A549 (cell line): Measurements from ENCODE around the gene GPRIN3. TPM values are rescaled to one million over a fixed set of nuclear protein-coding genes. Genes with fewer than 3 reads are reported as not detected.
A peak's percentile ranks its signal among the peaks of the same experiment; 100 is the strongest.

Experiments used
- ATAC-seq, 2 experiments: fragments of 200-7000 bp in 1 of 2; fragments of >200 bp in 1 of 2; cut with Nextera tagmentation in 1 of 2; cut with Tn5 transposase in 1 of 2; 3 replicates each; pipeline versions ENCODE4 v1.8.0 to v1.9.1; 2018 to 2020; ENCODE audit warnings: mild to moderate bottlenecking in 1 of 2, moderate library complexity in 1 of 2
- CTCF ChIA-PET: fragments of 300-600 bp; sonication (Branson Sonifier 250); formaldehyde crosslinking; extraction: SDS; loops from one replicate; lab custom pipeline; 2021; ENCODE audit warnings: antibody characterized with exemption, inconsistent platforms; lab: Yijun Ruan, JAX
- POLR2A ChIA-PET: fragments of 350-600 bp; formaldehyde crosslinking; extraction: SDS; loops from one replicate; lab custom pipeline; 2021; ENCODE audit warnings: antibody characterized with exemption, inconsistent platforms; lab: Yijun Ruan, JAX
- DNase-seq, 2 experiments: peaks; one replicate each; pipeline versions ENCODE4 v3.0.0 to v3.0.0-alpha.2; 2011 to 2016; ENCODE audit warnings: low read depth in 1 of 2, low spot score in 1 of 2
- FAIRE-seq: peaks from 2 replicates; lab custom pipeline; 2011; peaks lifted over from hg19 to GRCh38; lab: Jason Lieb, UNC
- H3K27ac ChIP-seq, 2 experiments: fragments of >200 bp; sonication (Bioruptor Twin); formaldehyde crosslinking; 3 replicates each; pipeline ENCODE4 v1.5.1; 2016 to 2017
- H3K4me1 ChIP-seq: fragments of >200 bp; sonication (Bioruptor Twin); formaldehyde crosslinking; 3 replicates; pipeline ENCODE4 v1.6.1; 2016
- H3K4me2 ChIP-seq: fragments of >200 bp; sonication (Bioruptor Twin); formaldehyde crosslinking; 3 replicates; pipeline ENCODE4 v1.6.1; 2016
- H3K4me3 ChIP-seq: fragments of >200 bp; sonication (Bioruptor Twin); formaldehyde crosslinking; 3 replicates; pipeline ENCODE4 v1.5.1; 2016
- H3K9me3 ChIP-seq: fragments of >200 bp; sonication (Bioruptor Twin); formaldehyde crosslinking; 3 replicates; pipeline ENCODE4 v1.6.1; 2016
- BCL3 ChIP-seq: fragments of >200 bp; sonication (Bioruptor Twin); formaldehyde crosslinking; IDR thresholded peaks from 3 replicates; pipeline ENCODE4 v1.6.1; 2016
- E2F6 ChIP-seq: IDR thresholded peaks from 2 replicates; pipeline ENCODE4 v1.6.1; 2012; ENCODE audit warnings: low read depth, borderline replicate concordance
- EHMT2 ChIP-seq: fragments of 200-600 bp; sonication (generic); IDR thresholded peaks from 2 replicates; pipeline ENCODE4 v1.6.1; 2016; ENCODE audit warnings: antibody characterized with exemption, low read depth, mild to moderate bottlenecking, moderate library complexity
- FOSB ChIP-seq: fragments of 250-450 bp; sonication (Bioruptor Pico); IDR thresholded peaks from 2 replicates; pipeline ENCODE4 v1.5.0; 2020; ENCODE audit warnings: mild to moderate bottlenecking, moderate library complexity
- FOXS1 ChIP-seq: fragments of 250-450 bp; sonication (Bioruptor Pico); IDR thresholded peaks from 2 replicates; pipeline ENCODE4 v1.5.0; 2020; ENCODE audit warnings: mild to moderate bottlenecking, moderate library complexity
- HMGXB4 ChIP-seq: fragments of 250-450 bp; sonication (Bioruptor Pico); IDR thresholded peaks from 2 replicates; pipeline ENCODE4 v1.5.0; 2021; ENCODE audit warnings: mild to moderate bottlenecking, moderate library complexity, borderline replicate concordance
- JUNB ChIP-seq: fragments of >200 bp; sonication (Bioruptor Twin); formaldehyde crosslinking; IDR thresholded peaks from 2 replicates; pipeline ENCODE4 v1.6.1; 2016
- MAFK ChIP-seq: fragments of 450-650 bp; IDR thresholded peaks from 2 replicates; pipeline ENCODE4 v1.6.1; 2014; ENCODE audit not compliant: partially characterized antibody
- MAZ ChIP-seq: fragments of 150-350 bp; IDR thresholded peaks from 2 replicates; pipeline ENCODE4 v1.6.1; 2014; ENCODE audit warnings: antibody characterized with exemption, low read depth, low read length, borderline replicate concordance
- NPAS2 ChIP-seq: fragments of 250-450 bp; sonication (Bioruptor Pico); IDR thresholded peaks from 2 replicates; pipeline ENCODE4 v1.8.0; 2022; ENCODE audit warnings: mild to moderate bottlenecking, moderate library complexity, borderline replicate concordance
- NR3C1 ChIP-seq: fragments of >200 bp; sonication (Bioruptor Twin); formaldehyde crosslinking; IDR thresholded peaks from 3 replicates; pipeline ENCODE4 v1.6.1; 2017
- PBX3 ChIP-seq: IDR thresholded peaks from 2 replicates; pipeline ENCODE4 v1.6.1; 2012
- PHF8 ChIP-seq: fragments of 200-600 bp; sonication (generic); IDR thresholded peaks from 2 replicates; pipeline ENCODE4 v1.6.1; 2016; ENCODE audit warnings: low read depth, mild to moderate bottlenecking, antibody characterized with exemption, moderate library complexity, borderline replicate concordance
- REST ChIP-seq: fragments of 200-600 bp; sonication (generic); IDR thresholded peaks from 2 replicates; pipeline ENCODE4 v1.6.1; 2016; ENCODE audit warnings: antibody characterized with exemption, mild to moderate bottlenecking, moderate library complexity
- RFX5 ChIP-seq: fragments of 450-650 bp; IDR thresholded peaks from 2 replicates; pipeline ENCODE4 v1.7.1; 2014; ENCODE audit warnings: antibody characterized with exemption, mild to moderate bottlenecking, moderate library complexity
- RNF2 ChIP-seq: fragments of 200-600 bp; sonication (generic); IDR thresholded peaks from 2 replicates; pipeline ENCODE4 v1.6.1; 2016; ENCODE audit warnings: low read depth, mild to moderate bottlenecking, antibody characterized with exemption, moderate library complexity, borderline replicate concordance
- TP53 ChIP-seq: fragments of 250-450 bp; sonication (Bioruptor Pico); IDR thresholded peaks from 2 replicates; pipeline ENCODE4 v1.5.0; 2021; ENCODE audit warnings: mild to moderate bottlenecking, moderate library complexity
- ZSCAN20 ChIP-seq: fragments of 250-450 bp; sonication (Bioruptor Pico); IDR thresholded peaks from 2 replicates; pipeline ENCODE4 v1.8.0; 2022; ENCODE audit warnings: mild to moderate bottlenecking, moderate library complexity
- WGBS: methylation state at CpG from one replicate; pipeline ENCODE4 v1.1.6; 2017; ENCODE audit errors: missing lambda C conversion rate; 5-methylcytosine and 5-hydroxymethylcytosine counted together
- polyA plus RNA-seq, 4 experiments: library from polyadenylated mRNA; depleted of rRNA in 3 of 4; stranded (reverse); fragments of >200 nt; fragmentation: RNase III in 1 of 4; extraction: RNeasy Plus Mini Kit Qiagen cat#74134 plus additional on column Dnase treatment in 1 of 4; gene quantifications; 2 replicates in 3 of 4; 3 replicates in 1 of 4; pipeline ENCODE4 v1.2.3, GENCODE V29; 2011 to 2017

The GPRIN3 gene
- polyA plus RNA-seq, 2 of the 4 experiments (the other 2 are of a cell fraction) = 6.8 to 18.7 TPM

GRCh38 chr4:89256203-89256800 lies 51.3 kb downstream of the GPRIN3 start:
- Histone ChIP-seq H3K27ac (peak overlapping the region; percentile 40 to 63), H3K4me1 (peaks cover 78% of the 10 kb centered on the region), H3K9me3 (0 out of 3 replicates have a peak, but pooled peaks cover 3% of the 10 kb centered on the region), H3K4me2 (peak overlapping the region; percentile 30; the same call in 2 of the 3 replicates), H3K4me3 (no peak overlapping the region)
- peak; percentile 30 to 44; a peak in 3 of 6 replicates for ATAC-seq
- WGBS = 71% methylated on average over 3 of the region's 3 CpGs
- no peak for TF ChIP-seq PBX3
- TF ChIP-seq NPAS2 = no peak
- TF ChIP-seq FOSB (CRISPR knock-in tag) = no peak
- no peak for TF ChIP-seq HMGXB4 (CRISPR knock-in tag)
- TF ChIP-seq ZSCAN20 (CRISPR knock-in tag) = no peak
- no peak for TF ChIP-seq BCL3
- TF ChIP-seq REST = no peak
- no peak for TF ChIP-seq JUNB
- TF ChIP-seq TP53 (CRISPR knock-in tag) = no peak
- TF ChIP-seq E2F6 = no peak
- no peak for TF ChIP-seq MAFK
- TF ChIP-seq RNF2 = no peak
- TF ChIP-seq RFX5 = no peak
- TF ChIP-seq PHF8 = no peak
- no peak for TF ChIP-seq NR3C1
- TF ChIP-seq MAZ = no peak
- no peak for TF ChIP-seq FOXS1
- TF ChIP-seq EHMT2 = no peak
- ChIA-PET CTCF (interaction anchor here (1.8 kb wide), 1 partner anchor 20 kb away, joined by 4 read pairs; no protein-coding TSS in a partner anchor), POLR2A (no interaction called here)
- no peak for DNase-seq
- no peak for FAIRE-seq
